Stimulated activated CD4-positive, alpha-beta T cell treated with anti-CD3 and anti-CD28 coated beads, Interleukin-4, amount 100 ng/mL, for 24 hours (primary cell): Measurements from ENCODE around the gene ABCC2.

Experiments used
- DNase-seq: peaks from one replicate; pipeline ENCODE4 v3.0.0-alpha.2; 2020

Gene ABCC2

GRCh38 chr10:99777918-99778714, 4.3 kb upstream of the ABCC2 start:
- DNase-seq = no peak

- no peak for DNase-seq
Measured at GRCh38 chr10:99779335-99779734, 3.1 kb upstream of the ABCC2 start.

GRCh38 chr10:99781734-99782429, 558 bp upstream of the ABCC2 start:
- no peak for DNase-seq

- DNase-seq = no peak
Measured at GRCh38 chr10:99784016-99784726, 1.7 kb downstream of the ABCC2 start.

GRCh38 chr10:99784727-99785441, 2.4 kb downstream of the ABCC2 start:
- no peak for DNase-seq

- no peak for DNase-seq
Measured at GRCh38 chr10:99785646-99786045, 3.2 kb downstream of the ABCC2 start.

GRCh38 chr10:99787311-99787710, 4.9 kb downstream of the ABCC2 start:
- DNase-seq = no peak

- no peak for DNase-seq
Measured at GRCh38 chr10:99787782-99788445, 5.5 kb downstream of the ABCC2 start.

GRCh38 chr10:99788598-99789256, 6.3 kb downstream of the ABCC2 start:
- DNase-seq = no peak

- no peak for DNase-seq
Measured at GRCh38 chr10:99791831-99792230, 9.4 kb downstream of the ABCC2 start.

- no peak for DNase-seq
Measured at GRCh38 chr10:99793819-99794218, 11.4 kb downstream of the ABCC2 start.

GRCh38 chr10:99796928-99797327, 14.5 kb downstream of the ABCC2 start:
- no peak for DNase-seq

- no peak for DNase-seq
Measured at GRCh38 chr10:99798031-99798430, 15.6 kb downstream of the ABCC2 start.

GRCh38 chr10:99798920-99799319, 16.5 kb downstream of the ABCC2 start:
- DNase-seq = no peak

- no peak for DNase-seq
Measured at GRCh38 chr10:99799613-99800012, 17.2 kb downstream of the ABCC2 start.

GRCh38 chr10:99804471-99804870, 22.0 kb downstream of the ABCC2 start:
- DNase-seq = no peak

GRCh38 chr10:99805190-99805589, 22.8 kb downstream of the ABCC2 start:
- DNase-seq = no peak

- no peak for DNase-seq
Measured at GRCh38 chr10:99806091-99806490, 23.7 kb downstream of the ABCC2 start.

- no peak for DNase-seq
Measured at GRCh38 chr10:99807786-99808185, 25.3 kb downstream of the ABCC2 start.

- no peak for DNase-seq
Measured at GRCh38 chr10:99808270-99808669, 25.8 kb downstream of the ABCC2 start.

GRCh38 chr10:99809481-99809880, 27.0 kb downstream of the ABCC2 start:
- DNase-seq = no peak
